Measurements from ENCODE around the gene TSHZ3.
A peak's percentile ranks its signal among the peaks of the same experiment; 100 is the strongest.

The TSHZ3 gene

GRCh38 chr19:31370216-31370615 is 21.0 kb upstream of the TSHZ3 start:
- H3K27ac ChIP-seq = peak overlapping the region; percentile 50
- TF ChIP-seq CTCF (conservative IDR thresholded peaks at IDR 0.05) = no peak

GRCh38 chr19:31364963-31365362 is 15.7 kb upstream of the TSHZ3 start:
- no peak overlapping the region for H3K27ac ChIP-seq
- no peak for TF ChIP-seq CTCF (conservative IDR thresholded peaks at IDR 0.05)

- no peak overlapping the region for H3K27ac ChIP-seq
- TF ChIP-seq CTCF (conservative IDR thresholded peaks at IDR 0.05) = no peak
Observed at GRCh38 chr19:31361728-31362127, 12.5 kb upstream of the TSHZ3 start.

- no peak for TF ChIP-seq CTCF (conservative IDR thresholded peaks at IDR 0.05)
- H3K27ac ChIP-seq = no peak overlapping the region
Observed at GRCh38 chr19:31357315-31357673, 8.1 kb upstream of the TSHZ3 start.

- H3K27ac ChIP-seq = no peak overlapping the region
- no peak for TF ChIP-seq CTCF (conservative IDR thresholded peaks at IDR 0.05)
Observed at GRCh38 chr19:31356587-31357314, 7.5 kb upstream of the TSHZ3 start.

GRCh38 chr19:31355665-31356289 is 6.5 kb upstream of the TSHZ3 start:
- H3K27ac ChIP-seq = no peak overlapping the region
- TF ChIP-seq CTCF (conservative IDR thresholded peaks at IDR 0.05) = no peak

GRCh38 chr19:31354799-31355664 is 5.8 kb upstream of the TSHZ3 start:
- TF ChIP-seq CTCF (conservative IDR thresholded peaks at IDR 0.05) = no peak
- no peak overlapping the region for H3K27ac ChIP-seq
